ENCODE measurements around the gene SH3PXD2A. TPM values are rescaled to one million over a fixed set of nuclear protein-coding genes. Genes with fewer than 3 reads are reported as not detected.

Gene SH3PXD2A
- total and polyA plus RNA-seq, 4 experiments from 2014 or later, result 0.39 to 17.5 (median 8.9) TPM

DNA sequence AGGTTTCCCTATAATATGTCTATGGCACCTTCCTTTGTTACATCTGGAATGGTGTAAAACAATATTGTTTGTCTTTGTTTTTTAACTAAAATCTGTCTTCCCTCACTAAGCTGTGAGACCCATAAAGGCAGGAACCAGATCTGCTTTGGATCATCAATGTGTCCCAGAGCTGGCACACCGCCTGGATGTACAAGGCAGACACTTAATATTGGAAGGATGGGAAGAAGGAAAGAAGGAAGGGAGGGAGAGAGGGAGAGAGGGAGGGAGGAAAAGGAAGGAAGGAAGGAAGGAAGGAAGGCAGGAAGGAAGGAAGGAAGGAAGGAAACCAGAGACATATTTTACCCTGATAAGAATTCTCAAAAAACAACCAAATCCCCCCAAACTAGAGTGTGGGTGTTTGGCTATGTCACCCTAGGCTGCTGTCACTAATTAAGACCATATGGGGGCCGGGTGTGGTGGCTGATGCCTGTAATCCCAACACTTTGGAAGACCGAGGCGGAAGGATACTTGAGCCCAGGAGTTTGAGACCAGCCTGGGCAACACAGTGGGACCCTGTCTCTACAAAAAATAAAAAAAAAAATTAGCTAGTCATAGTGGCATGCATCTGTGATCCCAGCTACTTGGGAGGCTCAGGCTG is 59.6 kb downstream of the SH3PXD2A start:
- Histone ChIP-seq H3K36me3 (ENCODE audit: insufficient read depth, low read length) (no peaks in the 10 kb centered on the region), H3K27me3 (ENCODE audit: insufficient read depth, low read length) (no peaks in the 10 kb centered on the region), H3K4me3 (ENCODE audit: low read length in 2 of 2) (no peak overlapping the region), H3K4me1 (ENCODE audit: insufficient read depth, low read length) (peaks cover 9% of the 10 kb centered on the region), H3K9me3 (ENCODE audit: control insufficient read depth in 1 of 2, low read length in 2 of 2) (no peaks in the 10 kb centered on the region), H3K27ac (ENCODE audit: low read depth, low read length) (no peak overlapping the region)
- Mint-ChIP-seq H3K27me3 (no peaks in the 10 kb centered on the region), H3K9me3 (no peaks in the 10 kb centered on the region), H3K4me1 (peaks cover 5 to 17% (median 10%) of the 10 kb centered on the region in 4 donors), H3K27ac (no peak overlapping the region), H3K4me3 (peak overlapping the region in 1 of 8 donors; percentile 46), H3K36me3 (no peaks in the 10 kb centered on the region)
- no peak for DNase-seq
- intact Hi-C loops (cut with micrococcal nuclease), result no loop called here
- ChIA-PET CTCF (ENCODE audit: partially characterized antibody) (no interaction called here), POLR2A (ENCODE audit: partially characterized antibody) (interaction anchor here (0.7 kb wide), 1 partner anchor 59 kb away, joined by 3 read pairs; no protein-coding TSS in a partner anchor)

DNA sequence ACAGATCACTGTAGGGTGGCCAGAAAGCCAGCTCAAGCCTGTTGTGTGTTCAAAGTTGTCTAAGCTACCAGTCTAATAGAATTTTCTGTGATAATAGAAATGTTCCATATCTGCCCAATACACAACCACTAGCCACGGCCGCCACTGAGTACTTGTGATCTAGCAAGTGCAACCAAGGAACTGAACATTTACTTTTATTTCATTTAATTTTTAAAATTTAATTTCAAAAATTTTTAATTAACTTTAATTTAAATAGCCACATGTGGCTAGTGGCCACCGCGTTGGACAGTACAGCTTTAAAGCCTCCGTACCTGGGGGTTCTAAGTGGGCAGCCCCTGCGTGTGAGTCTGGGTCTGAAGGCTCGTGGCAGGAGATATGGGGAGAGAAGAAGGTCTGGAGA is 60.4 kb downstream of the SH3PXD2A start:
- no peaks in the 10 kb centered on the region for H3K27me3 ChIP-seq (ENCODE audit: insufficient read depth, low read length)
- no peak overlapping the region for H3K4me3 ChIP-seq (ENCODE audit: low read length in 2 of 2)
- Mint-ChIP-seq H3K4me3 (no peak overlapping the region), H3K27ac (no peak overlapping the region), H3K4me1 (peaks cover 0 to 9% (median 4%) of the 10 kb centered on the region in 4 donors), H3K27me3 (no peaks in the 10 kb centered on the region), H3K9me3 (no peaks in the 10 kb centered on the region), H3K36me3 (no peaks in the 10 kb centered on the region)
- DNase-seq, result no peak
- no peaks in the 10 kb centered on the region for H3K36me3 ChIP-seq (ENCODE audit: insufficient read depth, low read length)
- H3K27ac ChIP-seq (ENCODE audit: low read depth, low read length), result no peak overlapping the region
- intact Hi-C loops (cut with micrococcal nuclease), result no loop called here
- no peaks in the 10 kb centered on the region for H3K9me3 ChIP-seq (ENCODE audit: control insufficient read depth in 1 of 2, low read length in 2 of 2)
- H3K4me1 ChIP-seq (ENCODE audit: insufficient read depth, low read length), result peaks cover 2% of the 10 kb centered on the region
- POLR2A ChIA-PET (ENCODE audit: partially characterized antibody), result no interaction called here
- CTCF ChIA-PET (ENCODE audit: partially characterized antibody), result no interaction called here

DNA sequence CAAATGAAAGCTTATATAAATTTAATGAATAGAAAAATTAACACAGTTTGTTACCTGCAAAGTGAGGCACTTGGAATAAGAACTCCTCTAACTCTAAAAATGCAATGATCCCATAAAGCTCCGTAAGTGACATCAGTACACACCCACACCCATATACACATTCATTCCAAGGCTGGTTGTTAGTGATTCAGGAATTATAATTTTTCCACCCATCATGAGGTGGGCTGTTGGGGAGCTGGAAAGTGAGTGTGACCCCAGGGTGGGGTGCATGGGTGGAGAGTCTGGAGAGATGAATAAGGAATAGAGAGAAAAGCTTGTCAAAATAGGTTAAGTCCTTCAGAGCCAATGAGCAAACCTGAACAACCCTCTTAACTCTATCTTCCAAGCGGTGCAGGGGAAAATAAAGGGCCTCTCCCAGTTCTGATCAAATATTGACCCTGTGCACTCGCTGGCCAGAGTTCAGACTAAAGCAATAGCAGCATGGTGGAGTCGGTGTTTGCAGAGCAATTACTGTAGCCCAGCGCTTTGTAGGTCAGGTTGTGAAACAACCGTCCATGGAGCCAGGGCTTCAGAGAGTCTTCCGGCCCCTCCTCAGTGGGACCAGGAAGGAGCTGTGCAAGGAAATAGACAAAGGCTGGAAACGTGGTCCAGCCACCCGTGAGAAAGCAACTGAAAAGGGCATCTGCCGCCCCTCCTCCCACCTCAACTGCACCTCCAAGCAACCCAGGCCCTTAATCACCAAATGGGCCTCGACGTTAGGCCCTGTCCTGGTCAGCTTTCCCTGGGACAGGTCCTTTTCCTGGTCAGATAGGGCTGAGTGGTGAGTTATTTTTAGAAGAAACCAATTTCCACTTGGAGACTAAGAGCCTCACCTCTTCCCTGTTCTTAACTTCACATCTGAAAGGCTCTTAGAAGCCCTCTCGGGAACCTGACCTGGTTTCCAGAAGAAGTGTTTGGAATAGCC is 61.2 kb downstream of the SH3PXD2A start:
- ChIA-PET POLR2A (ENCODE audit: partially characterized antibody) (interaction anchor here (1.0 kb wide), 1 partner anchor 35 kb away, joined by 3 read pairs; no protein-coding TSS in a partner anchor), CTCF (ENCODE audit: partially characterized antibody) (no interaction called here)
- no peaks in the 10 kb centered on the region for H3K9me3 Mint-ChIP-seq
- H3K27ac Mint-ChIP-seq, result no peak overlapping the region
- no peak overlapping the region for H3K4me3 Mint-ChIP-seq
- H3K27me3 Mint-ChIP-seq, result no peaks in the 10 kb centered on the region
- intact Hi-C loops (cut with micrococcal nuclease), result no loop called here
- H3K4me1 ChIP-seq (ENCODE audit: insufficient read depth, low read length), result peaks cover 5% of the 10 kb centered on the region
- H3K9me3 ChIP-seq (ENCODE audit: control insufficient read depth in 1 of 2, low read length in 2 of 2), result no peaks in the 10 kb centered on the region
- DNase-seq, result no peak
- H3K36me3 ChIP-seq (ENCODE audit: insufficient read depth, low read length), result no peaks in the 10 kb centered on the region
- H3K27ac ChIP-seq (ENCODE audit: low read depth, low read length), result no peak overlapping the region
- no peaks in the 10 kb centered on the region for H3K36me3 Mint-ChIP-seq
- H3K27me3 ChIP-seq (ENCODE audit: insufficient read depth, low read length), result no peaks in the 10 kb centered on the region
- peaks cover 2 to 7% (median 6%) of the 10 kb centered on the region in 4 donors for H3K4me1 Mint-ChIP-seq
- no peak overlapping the region for H3K4me3 ChIP-seq (ENCODE audit: low read length in 2 of 2)

DNA sequence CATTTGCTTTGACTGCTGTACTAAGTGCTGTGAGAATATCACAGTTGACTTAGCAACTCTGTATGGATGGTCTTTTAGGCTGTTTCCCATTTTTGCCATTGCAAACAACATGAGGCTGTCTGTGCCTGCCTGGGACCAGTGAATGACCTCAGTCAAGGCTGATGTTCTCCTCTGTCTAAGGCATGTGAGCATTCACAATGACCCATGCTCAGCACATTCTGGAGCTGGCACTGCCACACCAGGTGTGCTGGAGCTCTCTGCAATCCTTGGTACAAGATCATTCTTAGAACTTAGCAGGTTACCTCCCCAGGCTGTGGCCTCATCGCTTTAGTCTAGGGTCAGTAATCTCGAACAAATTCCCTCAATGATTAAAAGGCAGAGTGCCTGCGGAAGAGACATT is 61.9 kb downstream of the SH3PXD2A start:
- CTCF ChIA-PET (ENCODE audit: partially characterized antibody), result no interaction called here
- Histone ChIP-seq H3K9me3 (ENCODE audit: control insufficient read depth in 1 of 2, low read length in 2 of 2) (no peaks in the 10 kb centered on the region), H3K4me3 (ENCODE audit: low read length in 2 of 2) (no peak overlapping the region), H3K4me1 (ENCODE audit: insufficient read depth, low read length) (peaks cover 5% of the 10 kb centered on the region), H3K27me3 (ENCODE audit: insufficient read depth, low read length) (no peaks in the 10 kb centered on the region), H3K27ac (ENCODE audit: low read depth, low read length) (no peak overlapping the region), H3K36me3 (ENCODE audit: insufficient read depth, low read length) (no peaks in the 10 kb centered on the region)
- Mint-ChIP-seq H3K4me3 (no peak overlapping the region), H3K4me1 (peaks cover 2 to 8% (median 6%) of the 10 kb centered on the region in 4 donors), H3K27me3 (peaks cover 0 to 1% of the 10 kb centered on the region in 2 donors), H3K36me3 (no peaks in the 10 kb centered on the region), H3K9me3 (no peaks in the 10 kb centered on the region), H3K27ac (no peak overlapping the region)
- DNase-seq, result no peak
- intact Hi-C loops (cut with micrococcal nuclease), result no loop called here
- POLR2A ChIA-PET (ENCODE audit: partially characterized antibody), result interaction anchor here (1.0 kb wide), 1 partner anchor 34 kb away, joined by 3 read pairs; no protein-coding TSS in a partner anchor

DNA sequence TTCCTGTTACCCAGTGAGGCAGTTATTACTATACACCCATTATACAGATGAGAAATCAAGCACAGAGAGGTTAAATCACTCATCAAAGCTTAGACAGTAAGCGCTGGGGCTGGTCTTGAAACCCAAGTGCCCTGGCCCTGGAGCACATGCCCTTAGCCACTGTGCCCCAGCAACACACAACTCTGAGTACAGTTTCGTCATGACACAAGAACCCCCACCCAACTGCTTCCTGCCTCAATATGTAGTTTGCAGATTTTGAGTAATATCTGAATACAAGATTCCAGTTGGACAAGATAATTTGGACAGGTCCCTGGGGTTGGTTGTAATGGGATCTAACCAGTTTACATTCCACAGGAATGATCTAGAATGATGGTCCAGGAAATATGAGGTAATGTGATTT is 62.8 kb downstream of the SH3PXD2A start:
- DNase-seq, result no peak
- no peaks in the 10 kb centered on the region for H3K27me3 ChIP-seq (ENCODE audit: insufficient read depth, low read length)
- no peak overlapping the region for H3K4me3 ChIP-seq (ENCODE audit: low read length in 2 of 2)
- Mint-ChIP-seq H3K27me3 (peaks cover 0 to 1% of the 10 kb centered on the region in 2 donors), H3K4me3 (no peak overlapping the region), H3K4me1 (peaks cover 2 to 8% (median 6%) of the 10 kb centered on the region in 4 donors), H3K36me3 (no peaks in the 10 kb centered on the region), H3K27ac (peak overlapping the region in 1 of 7 donors; percentile 28), H3K9me3 (no peaks in the 10 kb centered on the region)
- ChIA-PET POLR2A (ENCODE audit: partially characterized antibody) (no interaction called here), CTCF (ENCODE audit: partially characterized antibody) (no interaction called here)
- intact Hi-C loops (cut with micrococcal nuclease), result no loop called here
- no peaks in the 10 kb centered on the region for H3K36me3 ChIP-seq (ENCODE audit: insufficient read depth, low read length)
- peaks cover 5% of the 10 kb centered on the region for H3K4me1 ChIP-seq (ENCODE audit: insufficient read depth, low read length)
- H3K27ac ChIP-seq (ENCODE audit: low read depth, low read length), result no peak overlapping the region
- H3K9me3 ChIP-seq (ENCODE audit: control insufficient read depth in 1 of 2, low read length in 2 of 2), result no peaks in the 10 kb centered on the region

DNA sequence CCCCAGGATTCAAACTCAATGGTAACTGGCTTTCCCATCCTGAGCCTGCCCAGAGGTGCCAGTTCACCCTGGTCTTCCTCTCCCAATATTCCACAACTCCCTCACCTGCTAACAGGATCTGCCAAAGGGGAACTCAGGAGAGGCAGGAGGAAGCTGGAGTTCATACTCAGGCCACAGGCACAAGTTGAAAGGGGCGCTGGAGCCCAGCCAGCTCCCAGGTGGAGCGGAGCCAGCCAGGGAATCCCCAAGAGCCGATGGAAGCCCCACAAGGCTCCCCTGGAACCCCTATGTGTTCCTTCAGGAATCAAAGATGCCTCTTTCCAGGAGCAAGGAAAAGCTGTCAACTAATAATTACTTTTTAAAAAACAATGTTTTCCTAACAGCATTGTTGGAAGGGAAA is 63.5 kb downstream of the SH3PXD2A start:
- POLR2A ChIA-PET (ENCODE audit: partially characterized antibody), result interaction anchor here (1.6 kb wide), 1 partner anchor 19 kb away, joined by 5 read pairs; no protein-coding TSS in a partner anchor
- H3K36me3 Mint-ChIP-seq, result no peaks in the 10 kb centered on the region
- Histone ChIP-seq H3K4me1 (ENCODE audit: insufficient read depth, low read length) (peaks cover 5% of the 10 kb centered on the region), H3K27me3 (ENCODE audit: insufficient read depth, low read length) (no peaks in the 10 kb centered on the region), H3K27ac (ENCODE audit: low read depth, low read length) (no peak overlapping the region), H3K4me3 (ENCODE audit: low read length in 2 of 2) (no peak overlapping the region), H3K36me3 (ENCODE audit: insufficient read depth, low read length) (no peaks in the 10 kb centered on the region), H3K9me3 (ENCODE audit: control insufficient read depth in 1 of 2, low read length in 2 of 2) (no peaks in the 10 kb centered on the region)
- H3K9me3 Mint-ChIP-seq, result no peaks in the 10 kb centered on the region
- DNase-seq, result no peak
- H3K4me1 Mint-ChIP-seq, result peaks cover 2 to 8% (median 6%) of the 10 kb centered on the region in 4 donors
- CTCF ChIA-PET (ENCODE audit: partially characterized antibody), result no interaction called here
- no peak overlapping the region for H3K4me3 Mint-ChIP-seq
- intact Hi-C loops (cut with micrococcal nuclease), result no loop called here
- H3K27me3 Mint-ChIP-seq, result peaks cover 0 to 1% of the 10 kb centered on the region in 2 donors
- peak overlapping the region in 1 of 7 donors; percentile 1 for H3K27ac Mint-ChIP-seq

DNA sequence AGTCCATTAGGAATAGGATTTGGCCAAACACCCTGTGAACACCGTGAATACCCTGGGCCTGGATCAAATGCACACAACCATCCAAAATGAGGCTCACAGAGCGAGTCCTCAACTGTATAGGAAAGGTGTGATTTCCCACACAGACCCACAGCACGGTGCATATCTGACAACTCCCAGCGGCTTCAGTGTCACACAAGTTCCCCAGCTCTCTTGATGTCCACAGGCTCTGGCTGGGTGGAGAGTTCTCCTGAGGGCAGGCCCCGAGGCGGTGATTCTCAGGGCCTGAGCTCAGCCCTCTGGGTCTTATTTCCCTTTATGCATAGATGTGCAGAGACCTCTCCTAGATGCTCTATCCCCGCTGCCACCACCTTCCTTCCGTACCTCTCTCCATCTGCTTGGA is 64.1 kb downstream of the SH3PXD2A start:
- Histone ChIP-seq H3K4me1 (ENCODE audit: insufficient read depth, low read length) (peaks cover 5% of the 10 kb centered on the region), H3K27ac (ENCODE audit: low read depth, low read length) (no peak overlapping the region), H3K27me3 (ENCODE audit: insufficient read depth, low read length) (no peaks in the 10 kb centered on the region), H3K9me3 (ENCODE audit: control insufficient read depth in 1 of 2, low read length in 2 of 2) (no peaks in the 10 kb centered on the region), H3K4me3 (ENCODE audit: low read length in 2 of 2) (no peak overlapping the region), H3K36me3 (ENCODE audit: insufficient read depth, low read length) (no peaks in the 10 kb centered on the region)
- ChIA-PET POLR2A (ENCODE audit: partially characterized antibody) (interaction anchor here (1.6 to 3.6 kb wide), 2 partner anchors 19 to 26 kb away, joined by 5 to 18 read pairs; no protein-coding TSS in a partner anchor), CTCF (ENCODE audit: partially characterized antibody) (no interaction called here)
- Mint-ChIP-seq H3K27me3 (peaks cover 0 to 1% of the 10 kb centered on the region in 2 donors), H3K4me1 (peaks cover 2 to 8% (median 6%) of the 10 kb centered on the region in 4 donors), H3K27ac (no peak overlapping the region), H3K4me3 (no peak overlapping the region), H3K36me3 (no peaks in the 10 kb centered on the region), H3K9me3 (no peaks in the 10 kb centered on the region)
- DNase-seq, result no peak
- intact Hi-C loops (cut with micrococcal nuclease), result no loop called here
